GM21367 (cell line): ENCODE measurements around the gene MEGF9.

Experiments used
- ATAC-seq: cut with Tn5 transposase; IDR thresholded peaks from one replicate; pipeline ENCODE4 v1.9.1; 2021; ENCODE audit not compliant: unreplicated experiment

The MEGF9 gene

GRCh38 chr9:120628207-120628924 is 85.9 kb downstream of the MEGF9 start:
- no peak for ATAC-seq

GRCh38 chr9:120627073-120627472 is 87.2 kb downstream of the MEGF9 start:
- ATAC-seq: no peak

GRCh38 chr9:120626512-120626911 is 87.8 kb downstream of the MEGF9 start:
- no peak for ATAC-seq

GRCh38 chr9:120625222-120625621 is 89.0 kb downstream of the MEGF9 start:
- ATAC-seq: no peak

- no peak for ATAC-seq
Measured at GRCh38 chr9:120622790-120623189, 91.5 kb downstream of the MEGF9 start.

- no peak for ATAC-seq
Measured at GRCh38 chr9:120621941-120622340, 92.3 kb downstream of the MEGF9 start.

- ATAC-seq: no peak
Measured at GRCh38 chr9:120619751-120620655, 94.3 kb downstream of the MEGF9 start.

- no peak for ATAC-seq
Measured at GRCh38 chr9:120616966-120617935, 97.0 kb downstream of the MEGF9 start.

GRCh38 chr9:120612218-120612617 is 102.1 kb downstream of the MEGF9 start:
- ATAC-seq: no peak

- no peak for ATAC-seq
Measured at GRCh38 chr9:120611690-120612068, 102.6 kb downstream of the MEGF9 start.

GRCh38 chr9:120610975-120611689 is 103.1 kb downstream of the MEGF9 start:
- no peak for ATAC-seq

- no peak for ATAC-seq
Measured at GRCh38 chr9:120609636-120610035, 104.6 kb downstream of the MEGF9 start.

- ATAC-seq: no peak
Measured at GRCh38 chr9:120608421-120608820, 105.8 kb downstream of the MEGF9 start.

- no peak for ATAC-seq
Measured at GRCh38 chr9:120603591-120603990, 110.7 kb downstream of the MEGF9 start.

- no peak for ATAC-seq
Measured at GRCh38 chr9:120603010-120603409, 111.3 kb downstream of the MEGF9 start.

GRCh38 chr9:120593955-120594277 is 120.4 kb downstream of the MEGF9 start:
- no peak for ATAC-seq

GRCh38 chr9:120593250-120593954 is 120.9 kb downstream of the MEGF9 start:
- ATAC-seq: no peak

GRCh38 chr9:120592210-120592609 is 122.1 kb downstream of the MEGF9 start:
- ATAC-seq: no peak

GRCh38 chr9:120587328-120587727 is 126.9 kb downstream of the MEGF9 start:
- ATAC-seq: no peak

GRCh38 chr9:120583958-120584369 is 130.3 kb downstream of the MEGF9 start:
- ATAC-seq: no peak
